LHCN-M2 (cell line): ENCODE results near the gene ORMDL3. TPM values are rescaled to one million over a fixed set of nuclear protein-coding genes. Genes with fewer than 3 reads are reported as not detected.

Source experiments
- DNase-seq: peaks from one replicate; pipeline ENCODE4 v3.0.0-alpha.2; 2012; ENCODE audit warnings: low read depth
- polyA plus RNA-seq: library from polyadenylated mRNA; unstranded; fragments of >200 nt; gene quantifications from one replicate; pipeline ENCODE4 v1.2.1, GENCODE V29; 2012; ENCODE audit warnings: missing spikeins
- total RNA-seq: library from RNA; depleted of rRNA; stranded (reverse); fragments of >200 nt; gene quantifications from 2 replicates; pipeline ENCODE4 v1.2.3, GENCODE V29; 2014; rRNA removed

Gene ORMDL3
- total RNA-seq = 29.0 and 31.7 TPM in 2 replicates
- 54.9 TPM for polyA plus RNA-seq

GRCh38 chr17:39927101-39927928, at the start of gene ORMDL3, which contains the start of gene LRRC3C:
ORMDL3 (minus strand) TSS chr17:39927601; CDS start chr17:39924203, 3,398 bp downstream.
LRRC3C (plus strand) TSS chr17:39927732; CDS start chr17:39941524, 13,792 bp downstream.
- peak; percentile 87 for DNase-seq

- DNase-seq = no peak
Observed at GRCh38 chr17:39975801-39976200, 48.4 kb upstream of the ORMDL3 start.

GRCh38 chr17:39974433-39974832, 47.0 kb upstream of the ORMDL3 start:
- no peak for DNase-seq

GRCh38 chr17:39973496-39973895, 46.1 kb upstream of the ORMDL3 start:
- DNase-seq = no peak

DNA sequence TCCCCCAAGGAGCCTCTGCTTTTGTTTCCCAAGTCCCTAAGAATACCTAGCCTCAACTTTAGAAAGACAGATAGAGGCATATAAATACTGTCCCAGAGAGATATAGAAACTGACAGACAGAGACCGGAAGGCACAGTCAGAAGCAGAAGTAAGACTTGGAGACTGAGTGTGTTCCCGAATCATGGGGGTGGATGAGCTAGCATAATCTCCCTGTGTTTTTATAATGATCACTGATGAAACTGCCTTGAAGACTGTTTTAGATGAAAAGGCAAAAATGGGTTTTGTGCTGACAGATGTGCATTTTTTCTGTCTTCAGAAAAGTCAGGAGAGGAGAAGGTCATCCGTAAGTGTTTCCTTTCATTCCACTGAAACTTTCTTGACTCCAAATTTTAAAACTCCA, 44.9 kb upstream of the ORMDL3 start:
- no peak for DNase-seq

DNA sequence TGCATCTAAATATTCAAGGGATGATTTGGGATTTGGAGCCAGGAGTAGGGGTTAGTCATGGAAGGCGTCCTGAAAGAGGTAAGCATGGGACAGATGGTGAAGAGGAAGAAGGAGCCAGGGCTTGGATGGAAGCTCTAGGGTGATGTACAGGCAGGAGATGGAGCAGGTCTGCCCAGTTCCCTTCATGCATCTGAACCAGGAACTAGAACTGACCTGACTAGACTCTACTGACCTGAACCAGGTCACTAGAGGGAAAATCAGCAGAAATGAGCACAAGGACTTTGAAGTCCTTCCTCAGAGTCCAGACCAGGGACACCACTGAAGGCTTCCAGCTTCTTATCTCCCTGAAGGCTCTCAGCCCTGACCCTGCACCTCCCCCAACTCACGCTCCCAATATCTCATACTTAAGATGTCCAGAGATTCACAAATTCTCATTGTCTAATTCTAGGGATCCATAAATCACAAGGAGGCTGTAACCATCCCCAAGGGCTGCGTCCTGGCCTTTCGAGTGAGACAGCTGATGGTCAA, 43.7 kb upstream of the ORMDL3 start:
- no peak for DNase-seq

DNA sequence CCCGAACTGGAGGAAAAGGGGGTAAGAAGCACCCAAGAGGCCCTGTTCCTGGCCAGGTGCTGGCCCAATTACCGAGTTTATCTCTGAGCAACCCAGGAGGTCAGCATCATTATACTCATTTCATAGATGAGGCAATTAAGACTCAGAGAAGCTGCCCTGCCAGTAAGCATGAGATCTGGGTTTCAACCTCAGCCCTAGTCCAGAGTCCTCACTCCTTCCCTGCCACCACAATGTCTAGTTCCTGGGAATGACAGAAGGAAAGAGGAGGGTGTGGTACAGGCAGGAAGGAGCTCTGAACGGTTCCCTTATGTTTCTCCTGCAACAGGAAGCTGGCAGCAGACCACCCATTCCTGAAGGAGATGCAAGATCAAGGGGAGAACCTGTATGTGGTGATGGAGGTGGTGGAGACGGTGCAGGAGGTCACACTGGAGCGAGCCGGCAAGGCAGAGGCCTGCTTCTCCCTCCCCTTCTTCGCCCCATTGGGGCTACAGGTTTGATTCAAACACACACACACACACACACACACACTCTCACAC, 42.8 kb upstream of the ORMDL3 start:
- DNase-seq = no peak

GRCh38 chr17:39969375-39969774, 42.0 kb upstream of the ORMDL3 start:
- DNase-seq = no peak

DNA sequence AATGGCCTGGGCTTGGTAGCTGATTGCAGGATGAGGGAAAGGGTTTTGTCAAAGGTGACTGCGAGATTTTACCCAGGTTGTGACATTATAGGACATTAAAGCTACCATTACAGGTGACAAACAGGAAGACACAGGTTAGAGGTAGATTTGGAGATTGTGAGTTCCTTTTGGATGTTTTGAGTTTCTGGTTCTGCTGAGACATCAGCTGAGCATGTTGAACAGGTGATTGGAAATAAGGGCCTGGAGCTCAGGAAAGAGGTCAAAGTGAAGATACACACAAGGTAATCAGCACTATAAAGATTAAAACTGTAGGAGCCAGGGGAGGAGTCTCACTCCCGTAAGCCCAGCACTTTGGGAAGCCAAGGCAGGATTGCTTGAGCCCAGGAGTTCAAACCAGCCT, 41.4 kb upstream of the ORMDL3 start:
- no peak for DNase-seq

- no peak for DNase-seq
Observed at GRCh38 chr17:39966771-39967170, 39.4 kb upstream of the ORMDL3 start.

DNA sequence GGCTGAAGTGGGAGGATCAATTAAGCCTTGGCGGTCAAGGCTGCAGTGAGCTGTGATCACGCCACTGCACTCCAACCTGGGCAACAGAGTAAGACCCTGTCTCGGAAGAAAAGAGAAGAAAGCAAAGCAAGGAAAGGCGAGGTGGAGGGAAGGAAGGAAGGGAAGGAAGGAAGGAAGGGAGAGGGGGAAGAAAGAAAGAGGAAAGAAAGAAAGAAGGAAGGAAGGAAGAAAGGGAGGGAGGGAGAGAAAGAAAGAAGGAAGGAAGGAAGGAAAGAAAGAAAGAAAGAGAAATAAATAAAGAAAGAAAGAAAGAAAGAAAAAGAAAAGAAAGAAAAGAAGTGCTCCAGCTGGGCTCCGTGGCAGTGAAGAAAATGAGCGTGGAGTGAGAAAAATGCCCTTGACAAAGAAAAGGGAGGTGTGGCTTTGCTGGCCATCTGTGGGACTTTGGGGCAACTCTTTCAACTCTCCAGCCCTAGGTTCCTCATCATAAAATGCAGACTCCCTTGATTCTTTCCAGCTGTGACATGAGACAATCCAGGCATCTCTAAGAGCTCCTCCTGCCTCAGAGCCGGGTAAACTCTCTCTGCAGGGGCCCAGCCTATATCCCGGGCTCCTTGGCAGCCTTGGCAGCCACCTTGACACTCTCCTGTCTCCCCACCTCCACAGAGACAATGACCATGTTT, 37.8 kb upstream of the ORMDL3 start:
- DNase-seq = no peak

DNA sequence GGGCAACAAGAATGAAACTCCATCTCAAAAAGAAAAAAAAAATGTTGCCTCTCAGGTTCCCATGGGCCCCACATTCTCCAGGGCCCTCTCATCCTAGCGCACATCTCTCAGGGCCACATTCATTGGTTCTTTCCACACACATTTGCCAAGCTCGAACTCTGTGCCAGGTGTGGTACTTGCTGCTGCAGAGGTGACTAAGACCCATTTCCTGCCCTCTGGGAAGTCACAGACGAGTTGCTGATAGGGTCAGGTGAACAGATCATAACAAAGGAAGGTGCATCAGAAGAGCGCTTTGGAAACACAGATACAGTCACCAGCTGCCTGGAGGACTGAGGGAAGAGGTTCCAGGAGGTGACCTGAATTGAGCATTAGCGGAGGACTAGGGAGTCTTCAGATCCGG, 36.4 kb upstream of the ORMDL3 start:
- no peak for DNase-seq

DNA sequence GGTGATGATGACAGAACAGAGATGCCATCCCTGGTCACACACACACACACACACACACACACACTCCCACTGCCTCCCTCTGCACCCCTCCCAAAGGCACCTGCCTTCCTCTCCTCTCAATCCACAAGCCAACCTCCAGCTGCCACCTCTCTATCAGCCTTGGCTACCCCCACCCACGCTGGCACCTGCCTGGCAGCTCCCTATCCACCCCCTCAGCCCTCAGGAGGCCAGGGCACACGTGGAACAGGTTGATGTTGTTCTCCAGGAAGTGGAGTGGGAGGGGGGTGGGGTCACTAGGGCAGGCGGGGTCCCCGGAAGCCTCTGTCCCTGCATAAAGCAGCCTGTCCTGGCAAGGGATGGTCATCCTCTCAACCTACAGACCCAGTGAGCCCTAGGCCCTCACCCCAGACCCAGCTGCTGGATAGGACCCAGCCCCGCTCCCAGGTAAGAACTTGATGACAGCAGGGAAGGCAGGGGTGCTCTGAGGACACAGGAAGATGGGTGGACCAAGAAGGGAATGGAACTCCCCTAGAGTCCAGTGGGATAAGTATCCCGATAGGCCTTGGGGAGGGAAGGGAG, 35.3 kb upstream of the ORMDL3 start, which contains the start of gene GSDMA:
Gene GSDMA, plus strand, starts transcription at position 363 of the 579 bp plus-strand sequence. CDS start 2,684 bp downstream, outside the sequence.
- DNase-seq = no peak

DNA sequence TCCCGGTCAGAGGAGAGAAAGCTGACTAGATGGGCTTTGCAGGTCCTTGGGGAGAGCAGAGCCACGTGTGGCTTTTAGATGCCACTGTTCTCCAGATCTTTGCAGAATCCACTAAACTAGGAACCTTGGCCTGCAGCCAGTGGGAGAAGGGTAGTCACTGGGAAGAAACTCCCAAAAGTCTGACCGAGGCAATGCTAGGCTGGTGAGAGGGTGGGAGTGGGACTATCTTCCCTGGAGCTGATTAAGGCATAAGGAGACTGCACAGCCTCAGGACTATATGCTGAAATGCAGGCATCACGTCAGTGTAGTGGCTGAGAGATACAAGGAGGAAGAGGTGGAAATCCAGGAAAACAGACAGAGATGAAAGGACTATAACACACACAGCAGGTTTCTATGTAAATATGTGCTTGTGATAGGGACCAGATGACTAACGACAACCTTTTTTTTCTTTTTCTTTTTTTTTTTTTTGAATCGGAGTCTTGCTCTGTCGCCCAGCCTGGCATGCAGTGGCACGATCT, 33.2 kb upstream of the ORMDL3 start:
- DNase-seq = no peak

- no peak for DNase-seq
Observed at GRCh38 chr17:39955726-39956225, 28.4 kb upstream of the ORMDL3 start.

GRCh38 chr17:39954876-39955275, 27.5 kb upstream of the ORMDL3 start:
- DNase-seq = no peak

GRCh38 chr17:39953471-39953888, 26.1 kb upstream of the ORMDL3 start:
- no peak for DNase-seq

GRCh38 chr17:39952680-39953470, 25.5 kb upstream of the ORMDL3 start:
- DNase-seq = peak; percentile 89

- no peak for DNase-seq
Observed at GRCh38 chr17:39951924-39952679, 24.7 kb upstream of the ORMDL3 start.
